ENCODE measurements around the gene CA4.

The CA4 gene

GRCh38 chr17:60149691-60150582 lies at the start of gene CA4:
Gene CA4 (plus strand): TSS chr17:60149973. CDS start chr17:60150035, 62 bp downstream.
- TF ChIP-seq GATA2 (IDR thresholded peaks at IDR 0.05; ENCODE audit: low read depth, low read length) (no peak), GATA3 (IDR thresholded peaks at IDR 0.05; ENCODE audit: low read depth, low read length) (no peak)

- TF ChIP-seq GATA3 (IDR thresholded peaks at IDR 0.05; ENCODE audit: low read depth, low read length) = no peak
- no peak for TF ChIP-seq GATA2 (IDR thresholded peaks at IDR 0.05; ENCODE audit: low read depth, low read length)
Observed at GRCh38 chr17:60102632-60103096, 47.1 kb upstream of the CA4 start.

DNA sequence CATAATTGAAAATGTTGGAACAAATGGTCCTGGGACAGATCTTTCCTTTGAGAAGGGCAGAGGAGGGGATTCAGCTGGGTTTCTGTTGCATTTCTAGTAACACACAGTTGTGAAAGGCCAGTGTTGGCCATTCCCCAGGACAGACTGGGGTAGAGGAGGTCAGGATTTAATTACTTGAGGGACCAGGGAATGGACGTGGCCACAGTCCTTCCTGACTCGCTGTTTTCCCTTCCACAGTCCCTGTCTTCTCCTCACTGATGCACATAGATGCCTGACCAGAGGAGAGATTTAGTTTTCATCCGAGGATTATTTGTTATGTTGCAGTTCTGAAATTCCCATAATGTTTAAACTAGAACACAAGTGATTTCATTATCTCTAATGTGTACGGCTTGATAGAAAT lies 45.8 kb upstream of the CA4 start:
- TF ChIP-seq GATA2 (IDR thresholded peaks at IDR 0.05; ENCODE audit: low read depth, low read length) (no peak), GATA3 (IDR thresholded peaks at IDR 0.05; ENCODE audit: low read depth, low read length) (no peak)

DNA sequence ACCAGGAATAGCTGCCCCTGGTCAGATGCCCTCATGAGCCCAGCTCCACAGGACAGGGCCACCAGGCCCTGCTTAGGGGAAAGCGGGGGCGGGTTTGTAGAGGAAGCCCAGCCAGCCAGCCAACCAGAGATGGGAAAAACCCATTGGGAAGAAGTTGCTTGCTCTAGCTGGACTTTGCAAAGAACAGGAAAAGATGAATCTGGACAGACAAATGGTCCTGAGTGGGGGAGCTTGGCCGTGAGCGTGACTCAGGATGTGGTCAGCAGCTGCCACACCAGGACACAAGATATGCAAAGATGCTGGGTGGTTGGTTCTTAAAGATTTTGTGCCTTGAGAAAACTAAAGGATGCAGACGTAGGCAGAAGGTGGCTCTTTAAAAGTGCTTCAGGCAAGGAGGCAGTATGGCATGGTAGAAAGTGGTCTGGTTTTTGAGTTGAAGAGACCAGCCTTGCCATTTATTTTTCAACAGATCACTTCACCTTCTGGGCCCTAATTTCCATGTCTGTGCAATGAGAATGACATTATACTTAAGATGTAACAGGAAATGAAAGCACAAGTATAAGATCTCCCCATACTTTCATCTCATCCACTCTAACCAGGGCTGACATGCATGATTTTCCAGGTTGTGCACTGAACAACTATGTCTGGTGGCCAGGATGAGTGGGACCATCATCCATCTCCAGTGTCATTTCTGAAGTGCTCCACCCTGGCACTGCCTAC lies 43.3 kb upstream of the CA4 start:
- TF ChIP-seq GATA2 (IDR thresholded peaks at IDR 0.05; ENCODE audit: low read depth, low read length) = no peak
- no peak for TF ChIP-seq GATA3 (IDR thresholded peaks at IDR 0.05; ENCODE audit: low read depth, low read length)

DNA sequence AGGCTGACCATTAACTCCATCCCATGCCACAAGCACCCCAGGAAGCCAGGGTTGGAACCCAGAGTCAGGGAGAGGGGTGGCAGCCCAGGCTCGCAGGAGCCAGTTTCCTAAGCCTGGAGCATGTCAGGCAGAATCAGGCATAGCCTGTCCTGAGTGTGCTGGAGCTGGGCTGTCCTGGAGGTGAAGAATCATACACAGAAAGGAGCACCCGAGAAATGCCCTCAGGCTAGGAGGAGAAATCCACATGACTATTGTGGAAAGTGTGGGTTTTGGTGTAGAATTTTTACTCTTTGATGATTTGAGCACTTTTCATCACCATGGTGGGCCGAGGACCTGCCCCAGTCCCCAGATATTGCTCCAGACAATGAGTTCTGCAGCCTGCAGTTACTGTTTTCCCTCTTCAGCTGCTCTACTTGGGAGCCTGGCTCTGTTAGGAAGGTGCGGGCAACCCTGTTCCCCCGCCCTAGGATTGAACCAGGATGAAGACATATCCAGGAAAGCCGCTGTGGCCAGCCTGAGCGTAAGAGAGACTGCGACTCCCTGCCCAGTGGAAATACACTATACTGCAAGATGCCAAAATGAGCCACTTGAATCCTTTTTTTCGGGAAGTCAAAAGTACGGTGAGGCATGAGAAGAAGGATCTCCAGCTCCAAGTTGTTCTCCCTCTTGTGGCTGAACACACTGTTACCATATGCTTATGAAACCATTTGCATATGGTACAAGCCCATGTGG lies 42.1 kb upstream of the CA4 start:
- TF ChIP-seq GATA2 (IDR thresholded peaks at IDR 0.05; ENCODE audit: low read depth, low read length) (no peak), GATA3 (IDR thresholded peaks at IDR 0.05; ENCODE audit: low read depth, low read length) (no peak)

- TF ChIP-seq GATA2 (IDR thresholded peaks at IDR 0.05; ENCODE audit: low read depth, low read length) (no peak), GATA3 (IDR thresholded peaks at IDR 0.05; ENCODE audit: low read depth, low read length) (no peak)
Observed at GRCh38 chr17:60108712-60109111, 41.1 kb upstream of the CA4 start.

DNA sequence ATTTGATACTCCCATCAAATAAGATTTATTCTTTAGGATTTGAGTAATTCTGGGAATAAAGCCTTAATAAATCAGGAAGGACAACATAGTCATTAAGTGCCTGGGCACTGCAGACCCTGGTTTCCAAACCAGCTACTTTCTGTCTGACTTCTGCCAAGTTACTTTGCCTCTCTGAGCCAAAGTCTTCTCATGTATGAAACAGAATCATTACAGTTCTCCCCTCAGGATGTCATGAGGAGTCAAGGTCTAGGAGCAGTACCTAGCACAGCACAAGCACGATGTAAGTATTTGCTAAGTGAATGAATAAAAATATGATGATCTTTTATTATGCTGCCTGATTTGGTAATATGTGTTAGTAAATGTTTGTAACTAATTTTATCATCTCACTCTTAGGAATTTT lies 40.6 kb upstream of the CA4 start:
- TF ChIP-seq GATA3 (IDR thresholded peaks at IDR 0.05; ENCODE audit: low read depth, low read length) (no peak), GATA2 (IDR thresholded peaks at IDR 0.05; ENCODE audit: low read depth, low read length) (no peak)

- TF ChIP-seq GATA2 (IDR thresholded peaks at IDR 0.05; ENCODE audit: low read depth, low read length) = no peak
- no peak for TF ChIP-seq GATA3 (IDR thresholded peaks at IDR 0.05; ENCODE audit: low read depth, low read length)
Observed at GRCh38 chr17:60110586-60110985, 39.2 kb upstream of the CA4 start.

DNA sequence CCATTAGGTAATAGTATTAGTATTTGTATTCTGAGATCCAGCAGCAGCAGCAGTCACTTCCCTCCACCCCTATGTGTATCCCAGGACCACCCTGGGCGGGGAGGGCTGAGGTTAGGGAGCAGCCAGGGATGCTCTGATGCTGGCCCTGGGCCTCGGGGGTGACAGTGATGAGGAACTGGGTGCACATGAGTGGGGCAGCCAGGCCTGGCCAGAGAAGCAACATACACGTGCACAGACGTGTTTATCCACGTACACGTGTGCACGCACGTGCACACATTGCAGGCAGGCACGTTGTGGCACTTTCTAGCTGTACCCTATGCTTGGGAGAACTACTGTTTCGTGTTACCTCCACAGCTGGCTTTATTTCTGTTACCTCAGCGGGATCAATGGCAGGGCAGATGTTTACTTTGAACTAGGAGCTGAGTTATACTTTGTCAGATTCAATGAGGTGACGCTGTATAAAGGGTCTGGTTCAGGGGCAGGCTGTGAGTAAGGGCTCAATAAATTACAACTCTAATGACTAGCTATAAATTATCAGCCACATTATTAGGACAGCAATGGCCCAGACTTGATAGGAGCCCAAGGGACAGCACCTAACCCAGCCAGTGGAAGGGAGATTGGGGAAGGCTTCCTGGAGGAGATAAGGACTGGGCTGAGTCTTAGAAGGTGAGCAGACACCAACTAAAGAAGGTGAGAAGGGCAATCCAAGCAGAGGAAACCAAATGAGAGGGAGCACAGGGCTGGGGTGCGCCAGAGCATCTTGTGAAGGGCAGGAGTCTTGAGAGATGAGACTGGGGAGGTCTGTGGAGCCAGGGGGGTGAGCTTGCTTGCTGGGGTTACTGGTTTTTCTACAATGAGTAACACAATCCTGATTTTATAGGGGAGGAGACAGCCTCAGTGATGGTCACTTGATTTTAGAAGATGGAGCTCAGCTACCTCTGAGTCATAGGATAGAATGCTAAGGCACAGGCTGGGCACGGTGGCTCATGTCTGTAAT lies 22.4 kb upstream of the CA4 start:
- TF ChIP-seq GATA2 (IDR thresholded peaks at IDR 0.05; ENCODE audit: low read depth, low read length) (no peak), GATA3 (IDR thresholded peaks at IDR 0.05; ENCODE audit: low read depth, low read length) (no peak)

- TF ChIP-seq GATA2 (IDR thresholded peaks at IDR 0.05; ENCODE audit: low read depth, low read length) (no peak), GATA3 (IDR thresholded peaks at IDR 0.05; ENCODE audit: low read depth, low read length) (no peak)
Observed at GRCh38 chr17:60128171-60128859, 21.5 kb upstream of the CA4 start.

DNA sequence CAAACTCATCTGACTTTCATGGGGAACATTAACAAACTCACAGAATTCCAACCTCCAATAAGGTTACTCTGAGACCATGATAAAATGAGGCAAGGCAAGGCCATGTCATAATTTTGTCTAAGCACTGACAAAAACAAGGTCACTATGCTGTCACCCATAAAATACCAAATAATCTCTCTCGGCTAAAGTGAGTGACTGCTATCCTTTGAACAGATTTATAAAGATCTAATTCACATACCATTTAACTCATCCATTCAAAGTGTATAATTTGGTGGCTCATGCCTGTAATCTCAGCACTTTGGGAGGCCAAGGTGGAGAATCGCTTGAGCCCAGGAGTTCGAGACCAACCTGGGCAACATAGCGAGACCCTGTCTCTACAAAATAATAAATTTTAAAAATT lies 20.6 kb upstream of the CA4 start:
- no peak for TF ChIP-seq GATA3 (IDR thresholded peaks at IDR 0.05; ENCODE audit: low read depth, low read length)
- TF ChIP-seq GATA2 (IDR thresholded peaks at IDR 0.05; ENCODE audit: low read depth, low read length) = no peak

- TF ChIP-seq GATA3 (IDR thresholded peaks at IDR 0.05; ENCODE audit: low read depth, low read length) = no peak
- no peak for TF ChIP-seq GATA2 (IDR thresholded peaks at IDR 0.05; ENCODE audit: low read depth, low read length)
Observed at GRCh38 chr17:60130466-60130865, 19.3 kb upstream of the CA4 start.

All from SH-SY5Y (cell line).